Activated naive CD4-positive, alpha-beta T cell treated with anti-CD3 and anti-CD28 coated beads, Interleukin-2, amount 50 U/mL, for 24 hours (primary cell): ENCODE data around the gene FABP3.

Experiments
- H3K27ac Mint-ChIP-seq: one replicate; pipeline ENCODE4 v1.8.0; 2021; ENCODE audit warnings: mild to moderate bottlenecking, mixed read lengths
- H3K27me3 Mint-ChIP-seq: one replicate; pipeline ENCODE4 v1.8.0; 2021; ENCODE audit warnings: mixed read lengths
- H3K36me3 Mint-ChIP-seq: one replicate; pipeline ENCODE4 v1.8.0; 2021; ENCODE audit warnings: mixed read lengths
- H3K4me1 Mint-ChIP-seq: one replicate; pipeline ENCODE4 v1.8.0; 2021; ENCODE audit warnings: mixed read lengths
- H3K4me3 Mint-ChIP-seq: one replicate; pipeline ENCODE4 v1.8.0; 2021; ENCODE audit warnings: mild to moderate bottlenecking, mixed read lengths
- H3K9me3 Mint-ChIP-seq: one replicate; pipeline ENCODE4 v1.8.0; 2021; ENCODE audit warnings: mixed read lengths

The FABP3 gene

DNA sequence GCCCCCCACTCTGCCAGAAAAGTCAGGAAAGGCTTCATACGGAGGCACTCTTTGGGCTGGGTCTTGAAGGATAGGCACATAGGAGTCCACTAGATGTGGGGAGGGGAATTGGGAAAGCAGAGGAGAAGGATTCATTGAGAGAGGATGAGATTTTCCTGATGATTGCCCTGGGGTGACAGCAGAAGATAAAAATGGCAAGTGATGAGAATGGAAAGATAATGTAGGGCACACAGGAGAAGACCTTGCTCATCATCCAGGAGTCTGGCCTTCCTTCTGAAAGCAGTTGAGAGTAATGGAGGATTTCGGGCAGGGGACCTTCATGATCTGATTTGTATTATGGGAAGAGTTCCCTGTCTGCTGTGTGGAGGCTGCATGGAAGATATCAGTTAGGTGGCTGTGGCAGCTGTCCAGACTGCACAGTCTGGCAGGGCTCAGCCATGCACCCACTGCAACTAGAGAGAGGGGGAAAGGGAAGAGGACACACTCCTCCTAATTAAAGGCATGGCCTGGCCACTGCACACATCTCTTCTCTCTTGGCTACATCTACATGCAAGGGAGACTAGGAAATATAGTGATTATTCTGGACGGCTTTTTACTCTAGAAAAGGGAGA lies 9.6 kb upstream of the FABP3 start:
- no peaks in the 10 kb centered on the region for H3K9me3 Mint-ChIP-seq
- no peak overlapping the region for H3K4me3 Mint-ChIP-seq
- no peaks in the 10 kb centered on the region for H3K36me3 Mint-ChIP-seq
- no peak overlapping the region for H3K27ac Mint-ChIP-seq
- H3K27me3 Mint-ChIP-seq = peaks cover 6% of the 10 kb centered on the region
- no peaks in the 10 kb centered on the region for H3K4me1 Mint-ChIP-seq

DNA sequence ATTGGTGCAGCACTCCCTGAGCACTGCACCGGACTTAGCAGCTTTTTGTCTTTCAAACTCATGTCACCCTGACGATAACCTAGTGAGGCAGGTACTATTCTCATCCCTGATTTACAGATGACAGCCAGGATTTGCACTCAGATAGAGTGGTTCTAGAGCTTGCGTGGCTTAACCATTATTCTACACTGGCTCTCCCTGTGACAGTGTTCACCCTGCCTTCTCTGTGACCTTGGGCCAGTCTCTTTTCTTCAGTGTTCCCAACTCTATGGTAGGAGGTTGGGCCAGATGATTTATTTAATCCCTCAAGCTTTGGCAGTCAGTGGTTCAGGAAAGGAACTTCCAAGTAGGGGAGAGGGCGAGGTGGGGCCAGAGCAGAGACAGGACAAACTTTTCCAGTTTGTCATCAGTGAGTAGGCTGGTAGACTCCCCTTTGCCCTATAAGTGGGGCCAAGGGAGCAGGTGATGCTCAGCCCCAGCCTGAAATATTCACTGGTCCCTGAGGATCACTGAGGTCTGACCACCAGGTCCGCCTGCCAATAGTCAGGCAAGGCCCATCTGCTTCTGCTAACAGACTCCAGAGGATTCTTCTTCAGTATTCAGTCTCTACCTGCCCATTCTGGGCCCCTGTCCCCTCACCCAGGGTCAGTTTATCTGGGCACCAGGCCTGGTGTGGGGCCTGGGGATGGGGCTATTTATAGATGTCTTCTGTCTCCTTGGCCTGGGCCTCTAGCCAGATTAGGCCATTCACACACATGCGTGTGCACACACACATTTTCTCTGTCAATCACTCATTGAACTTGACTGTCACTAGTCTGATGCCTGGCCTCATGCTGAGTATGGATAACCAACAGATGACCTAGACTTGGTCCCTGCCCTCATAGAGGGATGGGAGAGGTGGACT lies 8.8 kb upstream of the FABP3 start:
- Mint-ChIP-seq H3K9me3 (no peaks in the 10 kb centered on the region), H3K27me3 (peaks cover 6% of the 10 kb centered on the region), H3K36me3 (no peaks in the 10 kb centered on the region), H3K27ac (no peak overlapping the region), H3K4me1 (no peaks in the 10 kb centered on the region), H3K4me3 (no peak overlapping the region)

DNA sequence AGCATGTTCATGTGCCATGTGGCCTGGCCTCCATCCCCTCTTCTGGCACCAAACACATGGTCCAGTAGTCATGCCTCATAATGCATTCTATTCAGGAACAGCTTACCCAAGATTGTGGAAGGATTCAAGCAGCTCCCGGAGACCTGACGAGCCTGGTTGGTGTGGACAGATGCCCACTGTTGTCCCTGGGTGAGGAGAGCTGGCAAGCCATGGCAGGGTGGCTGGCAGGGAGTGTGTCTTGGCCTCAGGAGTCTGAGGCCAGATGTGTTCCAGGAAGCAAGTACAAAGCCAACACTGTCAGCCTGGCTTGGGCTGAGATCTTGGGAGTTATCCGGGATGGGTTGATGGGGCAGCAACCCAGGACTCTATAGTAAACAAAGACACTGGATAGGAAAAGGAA lies 7.3 kb upstream of the FABP3 start:
- Mint-ChIP-seq H3K4me3 (no peak overlapping the region), H3K36me3 (no peaks in the 10 kb centered on the region), H3K27me3 (peaks cover 6% of the 10 kb centered on the region), H3K9me3 (no peaks in the 10 kb centered on the region), H3K4me1 (no peaks in the 10 kb centered on the region), H3K27ac (no peak overlapping the region)

DNA sequence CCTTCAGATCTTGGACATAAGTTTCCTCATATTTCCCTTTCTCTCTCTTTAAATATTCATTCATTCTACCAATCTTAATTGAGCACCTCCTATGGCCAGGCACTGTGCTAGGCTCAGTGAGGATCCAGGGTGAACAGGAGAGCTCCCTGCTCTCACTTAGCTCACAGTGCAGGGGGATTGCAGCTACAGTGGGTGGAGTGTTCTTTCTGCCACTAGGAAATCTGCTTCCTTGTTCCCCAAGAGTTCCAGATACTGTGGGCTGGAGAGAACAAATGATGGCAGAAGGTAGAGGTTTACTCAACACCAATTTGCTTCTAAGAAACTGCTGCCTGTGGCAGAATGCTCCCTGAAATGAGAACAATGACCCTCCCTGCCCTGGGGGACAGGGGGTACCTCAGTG lies 5.1 kb upstream of the FABP3 start:
- Mint-ChIP-seq H3K27ac (no peak overlapping the region), H3K27me3 (peaks cover 6% of the 10 kb centered on the region), H3K9me3 (no peaks in the 10 kb centered on the region), H3K36me3 (no peaks in the 10 kb centered on the region), H3K4me3 (no peak overlapping the region), H3K4me1 (peaks cover 9% of the 10 kb centered on the region)

DNA sequence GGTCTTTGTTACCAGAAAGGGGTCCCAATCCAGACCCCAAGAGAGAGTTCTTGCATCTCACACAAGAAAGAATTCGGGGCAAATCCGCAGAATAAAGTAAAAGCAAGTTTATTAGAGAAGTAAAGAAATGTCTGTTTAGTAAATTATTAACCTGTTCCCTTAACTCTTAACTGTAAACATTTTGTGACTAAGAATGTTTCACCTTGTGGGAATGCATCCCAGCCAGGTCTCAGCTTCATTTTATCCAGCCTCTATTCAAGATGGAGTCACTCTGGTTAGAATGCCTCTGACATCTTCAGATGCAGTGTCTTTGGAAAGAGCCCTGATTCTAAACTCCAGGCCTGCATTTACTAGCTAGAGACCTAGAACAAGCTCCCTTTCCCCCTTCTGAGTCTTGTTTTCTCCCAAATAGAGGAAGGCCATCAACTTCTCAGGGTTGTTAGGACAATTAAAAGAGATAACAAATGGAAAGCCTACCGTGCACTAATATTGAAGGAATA lies 4.5 kb upstream of the FABP3 start:
- no peaks in the 10 kb centered on the region for H3K36me3 Mint-ChIP-seq
- H3K9me3 Mint-ChIP-seq = no peaks in the 10 kb centered on the region
- peaks cover 14% of the 10 kb centered on the region for H3K4me1 Mint-ChIP-seq
- H3K27ac Mint-ChIP-seq = no peak overlapping the region
- peaks cover 2% of the 10 kb centered on the region for H3K27me3 Mint-ChIP-seq
- H3K4me3 Mint-ChIP-seq = no peak overlapping the region

DNA sequence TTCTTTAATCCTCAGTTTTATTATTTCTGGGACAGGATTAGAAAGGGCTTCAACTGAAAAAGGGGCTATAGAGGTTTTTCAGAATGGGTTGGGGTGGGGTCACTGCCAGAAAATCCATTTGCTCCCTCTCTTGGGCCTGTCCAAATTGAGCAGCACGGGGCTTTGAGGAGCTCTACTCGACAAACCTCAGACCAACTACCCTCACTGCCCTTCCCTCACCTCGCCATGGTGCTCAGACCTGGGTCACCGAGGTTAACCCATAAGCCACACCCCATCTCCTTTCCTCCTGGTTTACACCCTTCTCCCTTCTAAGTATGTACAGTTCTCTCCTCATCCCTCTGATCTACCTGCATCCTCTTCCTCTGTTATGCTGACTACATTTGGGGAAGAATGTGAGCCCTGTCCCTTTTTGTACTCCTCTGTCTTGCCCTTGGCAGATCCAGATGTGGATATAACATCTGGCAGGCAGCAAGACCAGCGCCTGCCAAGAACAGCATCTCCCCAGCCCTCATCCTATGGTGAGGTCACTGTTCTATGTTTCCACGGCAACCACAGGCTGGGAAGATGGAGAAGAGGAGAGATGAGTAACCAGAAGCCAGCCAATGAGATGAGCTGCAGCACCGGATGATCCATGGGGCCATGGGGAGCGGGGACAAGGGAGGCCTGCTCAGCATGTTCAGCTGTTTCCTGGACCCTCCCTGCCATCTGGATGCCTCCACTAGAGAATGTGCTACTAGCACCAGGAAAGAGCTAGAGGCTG lies 3.7 kb upstream of the FABP3 start:
- no peaks in the 10 kb centered on the region for H3K36me3 Mint-ChIP-seq
- no peaks in the 10 kb centered on the region for H3K9me3 Mint-ChIP-seq
- H3K27me3 Mint-ChIP-seq = peaks cover 2% of the 10 kb centered on the region
- peaks cover 15% of the 10 kb centered on the region for H3K4me1 Mint-ChIP-seq
- no peak overlapping the region for H3K27ac Mint-ChIP-seq
- H3K4me3 Mint-ChIP-seq = no peak overlapping the region

DNA sequence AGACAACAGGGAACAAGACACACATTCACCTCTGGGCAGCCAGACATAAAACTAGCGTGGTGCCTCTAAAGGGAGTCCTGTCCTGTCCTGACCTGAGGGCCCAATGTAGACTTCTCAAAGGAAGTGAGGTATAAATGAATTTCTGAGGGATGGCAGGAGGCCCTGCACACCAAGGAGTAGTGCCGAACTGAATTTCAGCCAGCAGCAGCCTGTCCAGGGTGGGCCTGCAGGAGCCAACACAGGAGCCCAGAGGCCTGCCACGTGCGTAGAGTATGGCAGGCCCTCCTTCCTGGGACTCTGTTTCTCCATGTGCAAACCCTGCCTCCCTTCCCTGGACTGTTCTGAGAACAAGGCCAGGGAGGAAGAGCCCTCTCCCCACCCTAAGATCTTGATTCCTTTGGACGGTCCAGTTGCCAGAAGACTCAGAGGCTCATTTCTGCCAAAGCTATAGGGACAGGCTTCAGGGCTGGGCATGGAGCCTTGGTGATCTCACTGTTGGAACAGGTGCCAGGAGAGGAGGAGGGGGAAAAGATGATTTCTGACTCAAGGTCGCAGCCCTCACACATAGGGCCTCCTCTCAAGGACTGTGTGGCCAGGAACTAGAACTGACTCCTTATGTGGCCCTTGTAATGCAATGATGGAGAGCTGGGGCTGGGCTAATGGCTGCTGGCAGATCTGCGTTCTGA lies 1.8 kb upstream of the FABP3 start:
- Mint-ChIP-seq H3K36me3 (no peaks in the 10 kb centered on the region), H3K9me3 (no peaks in the 10 kb centered on the region), H3K27me3 (no peaks in the 10 kb centered on the region), H3K27ac (no peak overlapping the region), H3K4me3 (peak overlapping the region; percentile 81), H3K4me1 (peaks cover 15% of the 10 kb centered on the region)

DNA sequence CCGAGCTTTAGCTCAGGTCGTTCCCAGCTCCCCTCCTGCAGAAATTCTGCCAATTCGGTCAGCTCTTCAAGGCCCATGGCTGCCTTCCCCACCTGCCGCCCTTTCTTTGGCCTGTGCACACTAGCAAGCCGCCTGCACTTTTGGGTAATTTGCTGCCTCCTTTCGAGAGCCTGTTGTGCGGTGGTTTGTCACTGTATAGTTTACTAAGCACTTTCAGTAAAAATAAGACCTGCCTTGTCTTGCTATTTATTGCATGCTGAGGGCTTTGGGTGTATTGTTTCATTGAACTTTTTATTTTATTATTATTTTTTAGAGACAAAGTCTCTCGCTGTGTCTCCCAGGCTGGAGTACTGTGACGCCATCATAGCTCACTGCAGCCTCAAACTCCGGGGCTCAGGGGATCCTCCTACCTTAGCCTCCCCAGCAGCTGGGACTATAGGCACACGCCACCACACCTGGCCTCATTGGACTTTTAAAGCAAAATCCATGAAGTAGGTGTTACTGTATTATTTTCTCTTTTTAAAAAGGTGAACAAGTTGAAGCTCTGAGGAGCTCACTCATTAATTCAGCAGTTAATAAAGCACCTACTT lies 1.1 kb upstream of the FABP3 start:
- Mint-ChIP-seq H3K4me1 (peaks cover 15% of the 10 kb centered on the region), H3K36me3 (no peaks in the 10 kb centered on the region), H3K27me3 (no peaks in the 10 kb centered on the region), H3K4me3 (peak overlapping the region; percentile 81), H3K9me3 (no peaks in the 10 kb centered on the region), H3K27ac (peak overlapping the region; percentile 3)

DNA sequence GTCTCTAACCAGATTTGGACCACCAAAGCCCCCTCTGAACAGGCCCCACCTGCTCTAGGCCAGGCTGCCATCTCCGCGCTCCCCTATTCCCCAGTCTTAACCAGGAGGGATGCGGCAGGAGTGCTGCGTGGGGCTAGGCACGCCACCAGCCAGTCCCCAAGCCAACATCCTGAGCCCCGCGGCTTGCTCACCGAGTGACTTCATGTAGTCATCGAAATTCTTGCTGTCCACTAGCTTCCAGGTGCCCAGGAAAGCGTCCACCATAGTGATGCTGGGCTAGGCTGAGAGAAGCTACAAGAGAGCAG lies 173 bp downstream of the FABP3 start:
- Mint-ChIP-seq H3K4me1 (peaks cover 15% of the 10 kb centered on the region), H3K4me3 (peak overlapping the region; percentile 27), H3K9me3 (no peaks in the 10 kb centered on the region), H3K27ac (no peak overlapping the region), H3K27me3 (no peaks in the 10 kb centered on the region), H3K36me3 (no peaks in the 10 kb centered on the region)

DNA sequence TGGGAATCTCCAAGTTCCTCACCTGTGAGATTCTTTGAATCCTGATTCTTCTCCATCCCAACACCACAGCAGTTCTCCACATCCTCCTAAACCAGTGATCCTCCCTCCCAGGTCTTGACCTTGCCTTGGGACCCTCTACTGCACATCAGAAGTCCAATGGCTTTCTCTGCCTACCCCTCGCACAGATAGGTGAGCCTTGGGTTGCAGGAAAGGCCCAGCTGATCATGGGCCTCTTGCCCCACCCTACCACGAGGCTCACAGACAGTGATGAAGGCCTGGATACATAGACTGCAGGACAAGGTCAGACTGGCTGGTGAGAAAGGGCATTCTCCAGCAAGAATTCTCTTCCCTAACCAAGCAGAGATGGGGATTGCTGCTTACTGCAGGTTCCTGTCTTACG lies 825 bp downstream of the FABP3 start:
- Mint-ChIP-seq H3K27me3 (no peaks in the 10 kb centered on the region), H3K36me3 (no peaks in the 10 kb centered on the region)

DNA sequence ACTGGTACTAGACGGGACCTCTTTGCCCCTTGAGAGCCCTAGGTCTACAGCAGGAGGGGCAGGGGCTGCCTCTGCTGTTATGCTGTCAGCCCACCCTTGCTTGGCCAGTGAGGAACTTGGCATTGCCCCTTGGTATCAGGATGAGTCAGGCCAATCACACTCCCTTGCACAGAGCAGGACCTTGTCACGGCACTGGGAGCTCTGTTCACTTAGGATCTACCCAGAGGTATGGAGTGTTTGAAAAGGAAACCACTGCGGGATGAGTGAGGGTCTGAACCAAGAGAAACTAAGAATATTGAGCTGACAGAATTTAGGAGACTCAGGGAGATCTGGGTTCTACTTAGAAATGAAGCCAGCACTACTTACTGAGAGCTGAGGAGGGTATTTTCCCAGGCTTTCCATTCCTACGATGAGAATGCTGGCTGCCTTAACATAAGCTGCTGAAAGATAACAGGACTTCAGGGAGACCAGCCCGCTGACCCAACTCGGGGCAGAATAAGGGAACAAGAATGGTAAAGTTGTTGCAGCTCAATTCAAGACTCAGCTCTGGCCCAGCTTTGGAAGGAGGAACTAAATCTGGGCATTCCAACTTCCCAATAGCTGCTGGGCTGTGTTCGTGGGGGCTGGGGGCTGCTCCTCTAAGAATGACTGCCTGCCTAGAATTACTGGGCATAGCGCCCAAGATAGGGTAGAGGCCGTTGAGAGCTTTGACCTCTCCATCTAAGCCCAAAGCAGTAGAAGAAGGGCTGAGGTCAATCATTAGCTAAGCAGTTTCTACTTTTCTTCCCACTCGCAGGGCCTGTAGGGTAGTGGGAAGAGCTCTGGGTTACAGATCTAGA lies 1.5 kb downstream of the FABP3 start:
- H3K4me3 Mint-ChIP-seq = no peak overlapping the region
- H3K9me3 Mint-ChIP-seq = no peaks in the 10 kb centered on the region
- no peaks in the 10 kb centered on the region for H3K27me3 Mint-ChIP-seq
- H3K36me3 Mint-ChIP-seq = no peaks in the 10 kb centered on the region
- H3K4me1 Mint-ChIP-seq = peaks cover 15% of the 10 kb centered on the region
- H3K27ac Mint-ChIP-seq = no peak overlapping the region

More for the DNA sequence above, 825 bp downstream of the FABP3 start:
- Mint-ChIP-seq H3K4me3 (no peak overlapping the region), H3K9me3 (no peaks in the 10 kb centered on the region), H3K27ac (no peak overlapping the region), H3K4me1 (peaks cover 15% of the 10 kb centered on the region)

DNA sequence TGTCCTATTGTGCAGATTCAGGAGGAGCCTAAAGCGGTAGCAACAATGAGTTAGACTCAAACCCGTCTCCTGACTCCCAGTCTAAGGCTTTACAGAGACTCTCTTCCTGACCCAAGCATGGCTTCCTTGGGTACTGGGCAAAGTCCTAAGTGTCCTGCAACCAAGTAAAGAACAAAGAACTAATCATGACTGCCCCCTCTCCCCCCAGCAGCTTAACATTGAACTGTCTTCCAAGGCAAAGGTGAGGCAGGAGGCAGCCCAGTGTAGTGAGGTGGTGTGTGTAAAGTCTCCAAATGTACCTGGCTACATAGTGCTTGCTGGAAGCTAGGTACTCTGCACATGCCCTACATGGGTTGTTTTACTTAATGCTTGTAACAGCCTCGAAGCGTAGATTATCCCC lies 2.3 kb downstream of the FABP3 start:
- no peak overlapping the region for H3K4me3 Mint-ChIP-seq
- H3K9me3 Mint-ChIP-seq = no peaks in the 10 kb centered on the region

DNA sequence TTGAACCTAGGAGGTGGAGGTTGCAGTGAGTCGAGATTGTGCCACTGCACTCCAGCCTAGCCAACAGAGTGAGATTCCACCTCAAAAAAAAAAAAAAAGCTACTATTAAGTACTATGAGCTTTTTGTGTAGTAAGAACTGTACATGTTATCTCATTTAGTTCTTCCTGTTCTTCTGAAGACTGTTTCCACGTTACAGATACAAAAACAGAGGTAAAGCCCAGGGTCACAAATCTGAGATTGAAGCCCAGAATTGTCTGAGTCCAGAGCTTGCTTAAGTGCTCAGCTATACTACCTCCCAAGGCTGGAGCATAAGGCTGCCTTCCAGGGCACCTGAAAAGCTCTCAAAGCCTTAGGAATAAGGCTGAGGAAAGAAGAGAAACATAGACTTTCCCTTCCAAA lies 2.9 kb downstream of the FABP3 start:
- Mint-ChIP-seq H3K27ac (no peak overlapping the region), H3K9me3 (no peaks in the 10 kb centered on the region), H3K4me1 (peaks cover 15% of the 10 kb centered on the region), H3K36me3 (peaks cover 4% of the 10 kb centered on the region), H3K27me3 (no peaks in the 10 kb centered on the region), H3K4me3 (no peak overlapping the region)

More for the DNA sequence above, 2.3 kb downstream of the FABP3 start:
- Mint-ChIP-seq H3K36me3 (peaks cover 3% of the 10 kb centered on the region), H3K27ac (peak overlapping the region; percentile 3), H3K4me1 (peaks cover 15% of the 10 kb centered on the region), H3K27me3 (no peaks in the 10 kb centered on the region)

DNA sequence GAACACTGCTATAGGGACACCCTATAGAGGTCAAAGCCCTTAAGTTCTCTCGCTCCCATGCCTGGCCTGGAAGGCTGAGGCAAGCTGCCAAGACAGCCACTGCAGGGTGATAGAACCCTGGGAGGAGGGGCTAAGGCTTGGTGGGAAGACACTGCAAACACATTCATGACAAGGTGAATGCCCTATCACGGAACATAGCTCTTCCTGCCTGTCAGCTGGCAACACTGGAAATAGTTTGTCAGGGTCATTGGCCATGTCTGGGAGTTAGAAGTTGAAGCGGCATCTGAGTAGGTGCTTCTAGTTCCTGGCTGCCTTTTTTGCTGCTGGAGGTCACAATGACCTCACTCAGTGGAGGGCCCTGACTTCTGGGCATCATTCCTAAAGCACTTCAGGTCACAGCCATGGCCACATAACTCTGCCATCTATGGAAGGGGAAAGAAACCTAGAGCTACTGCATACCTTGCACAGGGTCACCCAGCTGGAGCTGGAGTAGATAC lies 4.2 kb downstream of the FABP3 start:
- Mint-ChIP-seq H3K27ac (no peak overlapping the region), H3K27me3 (no peaks in the 10 kb centered on the region), H3K4me1 (peaks cover 11% of the 10 kb centered on the region), H3K36me3 (peaks cover 10% of the 10 kb centered on the region), H3K9me3 (no peaks in the 10 kb centered on the region), H3K4me3 (no peak overlapping the region)
